Measurements from ENCODE around the gene GHRL. TPM values are rescaled to one million over a fixed set of nuclear protein-coding genes. Genes with fewer than 3 reads are reported as not detected.

GHRL gene
- total RNA-seq, 4 donors from 2014 or later, result 0.80 TPM; not detected in 3

GRCh38 chr3:10244009-10244408 lies 48.7 kb downstream of the GHRL start:
- WGBS, result 65% methylated on average over 3 of the region's 3 CpGs
- DNase-seq (ENCODE audit: low spot score in 2 of 2), result no peak
- Histone ChIP-seq H3K4me1 (peaks cover 9% of the 10 kb centered on the region), H3K9me3 (peaks cover 6% of the 10 kb centered on the region), H3K4me3 (no peak overlapping the region), H3K27me3 (no peaks in the 10 kb centered on the region), H3K27ac (no peak overlapping the region), H3K36me3 (peaks cover 4% of the 10 kb centered on the region)
- TF ChIP-seq POLR2AphosphoS5 (IDR thresholded peaks at IDR 0.05) (no peak), EP300 (IDR thresholded peaks at IDR 0.05) (no peak), POLR2A (IDR thresholded peaks at IDR 0.05) (no peak)
- TF ChIP-seq, protein P1, sequence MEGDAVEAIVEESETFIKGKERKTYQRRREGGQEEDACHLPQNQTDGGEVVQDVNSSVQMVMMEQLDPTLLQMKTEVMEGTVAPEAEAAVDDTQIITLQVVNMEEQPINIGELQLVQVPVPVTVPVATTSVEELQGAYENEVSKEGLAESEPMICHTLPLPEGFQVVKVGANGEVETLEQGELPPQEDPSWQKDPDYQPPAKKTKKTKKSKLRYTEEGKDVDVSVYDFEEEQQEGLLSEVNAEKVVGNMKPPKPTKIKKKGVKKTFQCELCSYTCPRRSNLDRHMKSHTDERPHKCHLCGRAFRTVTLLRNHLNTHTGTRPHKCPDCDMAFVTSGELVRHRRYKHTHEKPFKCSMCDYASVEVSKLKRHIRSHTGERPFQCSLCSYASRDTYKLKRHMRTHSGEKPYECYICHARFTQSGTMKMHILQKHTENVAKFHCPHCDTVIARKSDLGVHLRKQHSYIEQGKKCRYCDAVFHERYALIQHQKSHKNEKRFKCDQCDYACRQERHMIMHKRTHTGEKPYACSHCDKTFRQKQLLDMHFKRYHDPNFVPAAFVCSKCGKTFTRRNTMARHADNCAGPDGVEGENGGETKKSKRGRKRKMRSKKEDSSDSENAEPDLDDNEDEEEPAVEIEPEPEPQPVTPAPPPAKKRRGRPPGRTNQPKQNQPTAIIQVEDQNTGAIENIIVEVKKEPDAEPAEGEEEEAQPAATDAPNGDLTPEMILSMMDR (IDR thresholded peaks at IDR 0.05), result no peak

- no peak for TF ChIP-seq EP300 (IDR thresholded peaks at IDR 0.05)
- TF ChIP-seq POLR2A (IDR thresholded peaks at IDR 0.05), result no peak
- TF ChIP-seq POLR2AphosphoS5 (IDR thresholded peaks at IDR 0.05), result no peak
- TF ChIP-seq, protein P1 (IDR thresholded peaks at IDR 0.05), result no peak
- WGBS, result 65% methylated on average over 7 of the region's 7 CpGs
- no peak overlapping the region for H3K27ac ChIP-seq
- H3K27me3 ChIP-seq, result no peaks in the 10 kb centered on the region
- DNase-seq (ENCODE audit: low spot score in 2 of 2), result no peak
- H3K9me3 ChIP-seq, result peaks cover 6% of the 10 kb centered on the region
- no peak overlapping the region for H3K4me3 ChIP-seq
- H3K4me1 ChIP-seq, result peaks cover under 1% of the 10 kb centered on the region
- H3K36me3 ChIP-seq, result peaks cover 4% of the 10 kb centered on the region
These were observed 50.3 kb downstream of the GHRL start for GRCh38 chr3:10242182-10243065.

GRCh38 chr3:10240799-10241198 lies 51.9 kb downstream of the GHRL start:
- DNase-seq (ENCODE audit: low spot score in 2 of 2), result no peak
- TF ChIP-seq POLR2A (IDR thresholded peaks at IDR 0.05), result no peak
- TF ChIP-seq EP300 (IDR thresholded peaks at IDR 0.05), result no peak
- TF ChIP-seq, protein P1 (IDR thresholded peaks at IDR 0.05), result no peak
- no peak for TF ChIP-seq POLR2AphosphoS5 (IDR thresholded peaks at IDR 0.05)
- H3K27me3 ChIP-seq, result no peaks in the 10 kb centered on the region
- peaks cover 6% of the 10 kb centered on the region for H3K9me3 ChIP-seq
- H3K36me3 ChIP-seq, result peaks cover 7% of the 10 kb centered on the region
- no peak overlapping the region for H3K4me3 ChIP-seq
- H3K27ac ChIP-seq, result no peak overlapping the region
- WGBS, result 89% methylated on average over 6 of the region's 6 CpGs
- H3K4me1 ChIP-seq, result no peaks in the 10 kb centered on the region

DNA sequence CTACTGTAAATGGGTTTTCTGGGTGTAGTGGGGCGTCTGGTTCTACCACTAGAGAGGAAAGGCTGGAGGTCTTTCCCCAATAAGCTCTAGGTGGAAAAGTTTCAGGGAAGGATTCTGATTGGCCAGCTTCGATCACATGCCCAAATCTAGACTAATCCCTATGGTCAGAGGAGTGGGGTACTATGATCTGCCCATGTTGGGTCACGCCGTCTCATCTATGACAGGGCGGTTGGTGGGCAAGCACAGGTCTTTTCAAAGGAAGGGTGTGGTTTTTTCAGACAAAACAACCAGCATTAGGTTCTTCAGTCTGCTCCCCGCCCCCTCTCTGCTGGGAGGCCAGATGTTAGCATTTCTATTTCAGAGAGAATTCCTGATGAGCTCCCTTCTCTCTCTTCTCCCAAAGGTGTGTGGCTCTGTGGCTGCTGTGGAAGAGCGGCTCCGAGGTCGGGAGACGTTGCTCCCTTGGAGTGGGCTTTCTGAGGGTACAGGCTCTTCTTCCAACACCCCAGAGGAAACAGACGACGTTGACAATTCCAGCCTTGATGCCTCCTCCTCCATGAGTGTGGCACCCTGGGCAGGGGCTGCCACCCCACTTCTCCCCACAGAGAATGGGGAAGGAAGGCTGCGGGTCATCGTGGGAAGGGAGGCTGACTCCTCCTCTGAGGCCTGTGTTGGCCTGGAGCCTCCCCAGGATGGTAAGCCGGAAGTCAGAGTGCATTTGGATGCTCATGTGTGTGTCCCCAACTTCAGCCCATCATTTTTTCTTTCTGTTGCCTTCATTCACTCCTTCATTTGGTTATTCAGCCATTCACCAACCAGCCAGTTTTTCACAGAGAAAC lies 54.2 kb downstream of the GHRL start:
- no peaks in the 10 kb centered on the region for H3K27me3 ChIP-seq
- no peaks in the 10 kb centered on the region for H3K4me1 ChIP-seq
- H3K4me3 ChIP-seq, result no peak overlapping the region
- no peak for TF ChIP-seq POLR2A (IDR thresholded peaks at IDR 0.05)
- TF ChIP-seq POLR2AphosphoS5 (IDR thresholded peaks at IDR 0.05), result no peak
- TF ChIP-seq, protein P1 (IDR thresholded peaks at IDR 0.05), result no peak
- TF ChIP-seq EP300 (IDR thresholded peaks at IDR 0.05), result no peak
- H3K9me3 ChIP-seq, result no peaks in the 10 kb centered on the region
- H3K36me3 ChIP-seq, result peaks cover 20% of the 10 kb centered on the region
- 78% methylated on average over 15 of the region's 15 CpGs for WGBS
- no peak overlapping the region for H3K27ac ChIP-seq
- DNase-seq (ENCODE audit: low spot score in 2 of 2), result no peak

Other genes with a start within 250 kb of the GHRL start
- not detected for gene FANCD2OS, start 184.7 kb downstream of the GHRL start, total RNA-seq
- gene BRK1, start 177.3 kb downstream of the GHRL start, total RNA-seq, result 100 to 1,000 TPM in 1 of 4 donors, 10 to 100 TPM in 3; 51.7 to 101 (median 83.9) TPM
- gene VHL, start 151.2 kb downstream of the GHRL start, total RNA-seq, result 10 to 100 TPM; 36.4 to 49.1 (median 42.8) TPM
- 10 to 100 TPM in 1 of 4 donors, 1 to 10 TPM in 3; 3.6 to 13.6 (median 7.4) TPM for gene IRAK2, start 128.0 kb downstream of the GHRL start, total RNA-seq
- 10 to 100 TPM; 22.1 to 33.7 (median 26.3) TPM for gene TATDN2, start 44.5 kb downstream of the GHRL start, total RNA-seq
- gene SEC13, start 28.2 kb upstream of the GHRL start, total RNA-seq, result 100 to 1,000 TPM; 104 to 137 (median 118) TPM
- 1 to 10 TPM in 2 of 4 donors, under 1 TPM in 1, not detected in 1; 0.86 to 2.2 (median 1.0) TPM for gene ATP2B2, start 212.6 kb upstream of the GHRL start, total RNA-seq